ENCODE measurements around the gene PFKFB3. TPM values are rescaled to one million over a fixed set of nuclear protein-coding genes. Genes with fewer than 3 reads are reported as not detected.
"Not testable (repeated sequence)": the region's sequence is repeated elsewhere in the genome, so short reads cannot be mapped to it uniquely, and the experiment has no call there.

The PFKFB3 gene
- total and polyA plus RNA-seq, 2 of the 4 experiments (the other 2 are of a cell fraction) = 34.1 to 45.5 TPM

DNA sequence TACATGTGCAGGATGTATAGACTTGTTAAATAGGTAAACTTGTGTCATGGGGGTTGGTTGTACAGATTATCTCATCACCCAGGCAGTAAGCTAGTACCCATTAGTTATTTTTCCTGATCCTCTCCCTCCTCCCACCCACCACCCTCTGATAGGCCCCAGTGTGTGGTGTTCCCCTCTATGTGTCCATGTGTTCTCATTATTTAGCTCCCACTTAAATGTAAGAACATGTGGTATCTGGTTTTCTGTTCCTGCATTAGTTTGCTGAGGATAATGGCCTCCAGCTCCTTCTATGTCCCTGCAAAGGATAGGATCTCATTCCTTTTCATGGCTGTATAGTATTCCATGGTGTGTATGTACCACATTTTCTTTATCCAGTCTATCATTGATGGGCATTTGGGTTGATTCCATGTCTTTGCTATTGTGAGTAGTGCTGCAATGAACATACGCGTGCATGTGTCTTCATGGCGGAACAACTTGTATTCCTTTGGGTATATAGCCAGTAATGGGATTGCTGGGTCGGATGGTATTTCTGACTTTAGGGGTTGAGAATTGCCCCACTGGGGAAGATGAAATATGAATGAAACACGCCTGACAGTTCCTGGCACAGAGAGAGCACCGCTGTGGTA lies 36.0 kb downstream of the PFKFB3 start:
- H3K27me3 ChIP-seq (ENCODE audit: control insufficient read depth, insufficient read depth, low read length); H2AK9ac ChIP-seq (replicated peaks; ENCODE audit: low read depth, low read length, poor library complexity); H3K56ac ChIP-seq (ENCODE audit: extremely low read depth, insufficient read depth, low read length); H3K9ac ChIP-seq (ENCODE audit: low read depth, low read length); DNase-seq; H3K23ac ChIP-seq (ENCODE audit: low read depth, low read length); H2AK5ac ChIP-seq (ENCODE audit: low read depth, low read length); H3K4me3 ChIP-seq (ENCODE audit: insufficient read depth, low read depth, low read length); H3K9me3 ChIP-seq (ENCODE audit: control insufficient read depth, insufficient read depth, low read length); H3K18ac ChIP-seq (ENCODE audit: low read depth, low read length); BruUV-seq (replicated peaks); POLR2A ChIA-PET (ENCODE audit: unreplicated experiment); H3K4ac ChIP-seq (ENCODE audit: low read depth, low read length); dilution Hi-C loops (cut with HindIII; ENCODE audit: low sequenced_read_pairs, unreplicated experiment); H4K20me1 ChIP-seq (ENCODE audit: insufficient read depth, low read length); H3K14ac ChIP-seq (replicated peaks; ENCODE audit: low read depth, low read length); H4K5ac ChIP-seq (ENCODE audit: low read depth, low read length); H2AFZ ChIP-seq (replicated peaks; ENCODE audit: low read length, poor library complexity): not testable (repeated sequence)
- H3K4me2 ChIP-seq (ENCODE audit: low read depth, low read length) = peak overlapping the region; percentile 42
- peak overlapping the region; percentile 27; the same call in 1 of the 3 replicates for H2BK15ac ChIP-seq (ENCODE audit: low read depth, low read length)
- peaks cover 26% of the 10 kb centered on the region for H3K36me3 ChIP-seq (ENCODE audit: control insufficient read depth, insufficient read depth, low read length)
- H2BK5ac ChIP-seq (ENCODE audit: low read depth, low read length, poor library complexity, severe bottlenecking) = peak overlapping the region; percentile 58
- peak; percentile 2; the same call in 1 of the 2 replicates for ATAC-seq (ENCODE audit: low read depth)
- H3K27ac ChIP-seq (ENCODE audit: insufficient read depth, low read length) = peak overlapping the region; percentile 50; the same call in 1 of the 2 replicates
- 0 out of 4 replicates have a peak overlapping the region, but pooled peaks of 1 of the 2 experiments have one; percentile 37 for H4K8ac ChIP-seq (ENCODE audit: low read depth in 2 of 2, low read length in 2 of 2)
- H2BK120ac ChIP-seq (ENCODE audit: low read depth, low read length) = peak overlapping the region; percentile 71
- intact Hi-C loops (cut with micrococcal nuclease) = loop anchor here (2.0 kb wide), 1 partner anchor 26 kb away; no protein-coding TSS in a partner anchor
- peaks cover 13% of the 10 kb centered on the region for H3K4me1 ChIP-seq (ENCODE audit: control insufficient read depth, insufficient read depth, low read length)
- WGBS, 2 experiments (ENCODE audit: extremely low coverage in 2 of 2, insufficient read length in 1 of 2) = 100% methylated on average over 3 of the region's 6 CpGs; no CpG with 5 or more reads in 1 of the 2 experiments
- peaks cover 12% of the 10 kb centered on the region for H3K9me1 ChIP-seq (ENCODE audit: insufficient read depth, low read length)
- H2BK20ac ChIP-seq (ENCODE audit: low read depth, low read length) = peak overlapping the region; percentile 73
- H3K79me1 ChIP-seq (ENCODE audit: low read depth in 1 of 2, low read length in 2 of 2) = peaks cover 0 to 37% of the 10 kb centered on the region in 2 experiments; a peak in 3 of 4 replicates
- in situ Hi-C loops (cut with MboI; ENCODE audit: low sequenced_read_pairs) = loop anchor here (25.0 kb wide), 1 partner anchor 499 kb away; no protein-coding TSS in a partner anchor
- 0 out of 2 replicates have a peak overlapping the region, but pooled peaks have one; percentile 10 for H4K91ac ChIP-seq (ENCODE audit: insufficient read depth, low read depth, low read length)
- CTCF ChIA-PET = interaction anchor here (1.4 kb wide), 1 partner anchor 163 kb away, joined by 4 read pairs; no protein-coding TSS in a partner anchor
